GM12864 (cell line): ENCODE measurements around the gene MTAP.

ENCODE experiments used
- DNase-seq: peaks from one replicate; pipeline ENCODE4 v3.0.0-alpha.2; 2011; ENCODE audit warnings: low read depth
- H3K4me3 ChIP-seq: 2 replicates; pipeline ENCODE4 v1.5.1; 2011; ENCODE audit warnings: mild to moderate bottlenecking, low read depth, low read length, control low read depth
- CTCF ChIP-seq: IDR thresholded peaks from 2 replicates; pipeline ENCODE4 v1.5.1; 2011; ENCODE audit warnings: low read depth, mild to moderate bottlenecking, moderate library complexity, low read length, control low read depth, inconsistent platforms; ENCODE audit errors: missing control alignments

The MTAP gene

GRCh38 chr9:21854594-21854993 lies 52.2 kb downstream of the MTAP start:
- H3K4me3 ChIP-seq, result no peak overlapping the region
- TF ChIP-seq CTCF, result no peak
- no peak for DNase-seq

- H3K4me3 ChIP-seq, result no peak overlapping the region
- TF ChIP-seq CTCF, result no peak
- no peak for DNase-seq
Observed at GRCh38 chr9:21856301-21857094, 54.1 kb downstream of the MTAP start.

GRCh38 chr9:21862871-21863270 lies 60.4 kb downstream of the MTAP start:
- no peak overlapping the region for H3K4me3 ChIP-seq
- DNase-seq, result no peak
- no peak for TF ChIP-seq CTCF

- TF ChIP-seq CTCF, result no peak
- DNase-seq, result no peak
- no peak overlapping the region for H3K4me3 ChIP-seq
Observed at GRCh38 chr9:21864505-21864904, 62.1 kb downstream of the MTAP start.

GRCh38 chr9:21866302-21866701 lies 63.9 kb downstream of the MTAP start:
- DNase-seq, result no peak
- no peak overlapping the region for H3K4me3 ChIP-seq
- no peak for TF ChIP-seq CTCF

GRCh38 chr9:21871256-21871975 lies 69.0 kb downstream of the MTAP start:
- H3K4me3 ChIP-seq, result no peak overlapping the region
- no peak for DNase-seq
- no peak for TF ChIP-seq CTCF
